ENCODE measurements around the gene GAS6. TPM values are rescaled to one million over a fixed set of nuclear protein-coding genes. Genes with fewer than 3 reads are reported as not detected.

GAS6 gene
- total and polyA plus RNA-seq, 9 of the 15 experiments (the other 6 are each of a cell fraction or from before 2014, with no cell fraction given), result 0.14 to 9.7 (median 4.7) TPM; not detected in 1

- FAIRE-seq (no peak), DNase-seq (ENCODE audit: extremely low read depth in 1 of 4, low spot score in 3 of 4) (no peak), ATAC-seq (no peak)
- no peaks in the 10 kb centered on the region for H3K36me3 ChIP-seq (ENCODE audit: control insufficient read depth, insufficient read depth, low read length)
- no peaks in the 10 kb centered on the region for H4K20me1 ChIP-seq (replicated peaks; ENCODE audit: control insufficient read depth, insufficient read depth, low read length)
- peaks cover 15 to 56% of the 10 kb centered on the region in 2 experiments; a peak in 4 of 5 replicates for H3K27me3 ChIP-seq (ENCODE audit: control insufficient read depth in 2 of 2, insufficient read depth in 2 of 2, low read length in 2 of 2)
- no peak overlapping the region for H3K27ac ChIP-seq (ENCODE audit: extremely low read depth, low read depth, low read length)
- ChIA-PET POLR2A (no interaction called here), CTCF (ENCODE audit: low intra/inter-chr PET ratio) (no interaction called here)
- H3K9ac ChIP-seq (ENCODE audit: insufficient read depth in 1 of 2, low read depth in 2 of 2, low read length in 2 of 2), result no peak overlapping the region
- no peak overlapping the region for H3K4me3 ChIP-seq
- H3K9me3 ChIP-seq (replicated peaks; ENCODE audit: control insufficient read depth, insufficient read depth, low read depth, low read length), result no peaks in the 10 kb centered on the region
- in situ Hi-C loops (cut with MboI), result no loop called here
- intact Hi-C loops (cut with micrococcal nuclease), result loop anchor here (5.0 kb wide), 1 partner anchor 84 kb away; no protein-coding TSS in a partner anchor
- no TSS peak for BruUV-seq (replicated peaks)
- TF ChIP-seq ZNF699 (CRISPR knock-in tag; IDR thresholded peaks at IDR 0.05; ENCODE audit: insufficient replicate concordance), result no peak
- no peak for TF ChIP-seq RBM14 (IDR thresholded peaks at IDR 0.05; ENCODE audit: borderline replicate concordance, insufficient read depth, low read depth, low read length)
- TF ChIP-seq POLR2A (conservative IDR thresholded peaks at IDR 0.05), result no peak
- no peak for TF ChIP-seq HES1 (IDR thresholded peaks at IDR 0.05; ENCODE audit: low read depth)
- TF ChIP-seq MXI1 (IDR thresholded peaks at IDR 0.05; ENCODE audit: low read depth, low read length), result no peak
- TF ChIP-seq POLR2H (tag; IDR thresholded peaks at IDR 0.05; ENCODE audit: low read depth), result no peak
- TF ChIP-seq ILF3 (IDR thresholded peaks at IDR 0.05; ENCODE audit: borderline replicate concordance), result no peak
- TF ChIP-seq C11orf30 (IDR thresholded peaks at IDR 0.05; ENCODE audit: low read depth), result no peak
- TF ChIP-seq GATAD2A (IDR thresholded peaks at IDR 0.05), result no peak
- no peaks in the 10 kb centered on the region for H3K79me2 ChIP-seq (ENCODE audit: control insufficient read depth, insufficient read depth, low read length)
- WGBS (ENCODE audit: insufficient coverage, low coverage, missing lambda C conversion rate), result 0% methylated on average over 4 of the region's 7 CpGs
- no peaks in the 10 kb centered on the region for H3K4me1 ChIP-seq (replicated peaks in 1 of 2; ENCODE audit: control insufficient read depth in 2 of 2, insufficient read depth in 2 of 2, low read length in 2 of 2)
- H3K9me1 ChIP-seq (ENCODE audit: control insufficient read depth, insufficient read depth, low read length), result no peaks in the 10 kb centered on the region
- H2AFZ ChIP-seq (ENCODE audit: low read depth, low read length), result no peak overlapping the region
- no peak overlapping the region for H3K4me2 ChIP-seq (ENCODE audit: insufficient read depth, low read length)
These were observed 37.4 kb upstream of the GAS6 start for GRCh38 chr13:113901231-113901630.

Measured in K562 (cell line).